Ovary (tissue), 9 donors: ENCODE data around the gene OGFOD3. TPM values are rescaled to one million over a fixed set of nuclear protein-coding genes. Genes with fewer than 3 reads are reported as not detected.

Experiments used
- DNase-seq, 5 donors: peaks; one replicate each; pipeline ENCODE4 v3.0.0-alpha.2; 2019 to 2020
- H3K27ac ChIP-seq, 2 donors: fragments of 200-600 bp; one replicate each; pipeline versions ENCODE4 v1.5.1 to v1.8.0; 2019 to 2022
- H3K27me3 ChIP-seq: fragments of 200-600 bp; one replicate; pipeline ENCODE4 v1.8.0; 2022
- H3K36me3 ChIP-seq: fragments of 200-600 bp; sonication (generic); one replicate; pipeline ENCODE4 v1.5.1; 2019
- H3K4me1 ChIP-seq: one replicate; pipeline ENCODE4 v1.8.1; 2013; ENCODE audit warnings: mild to moderate bottlenecking, moderate library complexity; ENCODE audit not compliant: insufficient read depth
- H3K4me3 ChIP-seq: fragments of 200-600 bp; sonication (generic); one replicate; pipeline ENCODE4 v1.5.1; 2017
- H3K9me3 ChIP-seq, 2 donors: fragments of 200-600 bp in 1 of 2; sonication (generic) in 1 of 2; one replicate each; pipeline versions ENCODE4 v1.5.1 to v1.8.1; 2013 to 2019; ENCODE audit warnings: mild to moderate bottlenecking in 1 of 2, moderate library complexity in 1 of 2
- EP300 ChIP-seq: sonication (generic); formaldehyde crosslinking; IDR thresholded peaks from one replicate; pipeline ENCODE4 v1.6.1; 2017; ENCODE audit warnings: antibody characterized with exemption
- POLR2A ChIP-seq: fragments of 450-650 bp; IDR thresholded peaks from one replicate; pipeline ENCODE4 v1.6.1; 2017; ENCODE audit warnings: antibody characterized with exemption, mild to moderate bottlenecking, moderate library complexity
- WGBS, 3 donors: extraction: QIAGEN DNeasy Blood & Tissue Kit in 1 of 3; methylation state at CpG; one replicate each; pipeline versions ENCODE4 v1.1.5 to v1.1.7; 2013 to 2017; 5-methylcytosine and 5-hydroxymethylcytosine counted together
- intact Hi-C, 4 donors: fragments of 100-400 bp; cut with DNase I; formaldehyde crosslinking; loops; one replicate each; pipeline versions ENCODE4 v1.11.0 to v1.15.1; 2022 to 2023
- polyA plus RNA-seq, 2 donors: library from polyadenylated mRNA; stranded (reverse); fragments of 200-250 nt in 1 of 2; fragments of 350-450 nt in 1 of 2; fragmentation: Illumina TruSeq in 1 of 2; extraction: RNeasy Lipid Tissue Mini Kit (QIAGEN cat#74804) in 1 of 2; gene quantifications; one replicate each; pipeline ENCODE4 v1.2.3, GENCODE V29; 2013 to 2014
- total RNA-seq, 7 donors: library from RNA; depleted of rRNA in 2 of 7; stranded (reverse); fragments of >200 nt in 2 of 7; fragmentation: NEBNext Ultra II Directional in 3 of 7; extraction: Animal tissue kit (Norgen Biotek cat#: 25700) in 3 of 7; gene quantifications; one replicate each; pipeline versions ENCODE4 v1.1.0 to v1.2.4, GENCODE V29; 2016 to 2023
- TF ChIP-seq, protein P1 (sequence below), 3 donors: fragments of 450-650 bp in 2 of 3; fragments of 200-600 bp in 1 of 3; IDR thresholded peaks; one replicate each; pipeline versions ENCODE4 v1.5.1 to v1.8.0; 2016 to 2022; ENCODE audit warnings: antibody characterized with exemption in 3 of 3, mild to moderate bottlenecking in 1 of 3
- donor health status: DM: no; HTN: no; CAD: no; lungs with moderate emphysema.
- donor health status: DM: no; HTN: no; CAD: no.
- donor health status: Bipolar disorder and iron deficiency.
- donor health status: DM: yes; HTN: yes; CAD: no.
- donor health status: DM: no; HTN: no; CAD: no.
- donor health status: DM: yes; HTN: yes; CAD: no.

The OGFOD3 gene
- total and polyA plus RNA-seq, 9 donors = 14.4 to 37.8 (median 29.4) TPM

DNA sequence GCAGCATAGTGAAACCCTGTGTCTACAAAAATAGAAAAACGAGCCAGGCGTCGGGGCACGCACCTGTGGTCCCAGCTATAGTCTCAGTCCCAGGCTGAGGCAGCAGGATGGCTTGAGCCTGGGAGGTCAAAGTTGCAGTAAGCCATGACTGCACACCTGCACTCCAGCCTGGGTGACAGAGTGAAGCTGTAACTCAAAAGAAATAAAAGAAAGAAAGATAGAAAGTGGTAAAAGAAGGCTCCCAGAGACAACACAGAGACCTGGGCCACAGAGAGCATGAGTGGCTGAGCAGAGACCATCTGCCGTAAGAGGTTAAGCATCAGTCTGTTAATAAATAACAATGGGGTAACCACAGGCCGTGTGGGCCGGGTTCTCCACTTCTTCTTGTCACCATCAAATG is 15.5 kb downstream of the OGFOD3 start:
- Histone ChIP-seq H3K4me1 (no peaks in the 10 kb centered on the region), H3K27ac (no peak overlapping the region), H3K36me3 (no peaks in the 10 kb centered on the region), H3K4me3 (no peak overlapping the region), H3K9me3 (no peaks in the 10 kb centered on the region), H3K27me3 (no peaks in the 10 kb centered on the region)
- intact Hi-C loops = no loop called here
- no peak for DNase-seq
- WGBS, 3 donors = 91 to 93% (median 91%) methylated on average over 7 of the region's 7 CpGs
- TF ChIP-seq POLR2A (no peak), EP300 (no peak)
- TF ChIP-seq, protein P1, sequence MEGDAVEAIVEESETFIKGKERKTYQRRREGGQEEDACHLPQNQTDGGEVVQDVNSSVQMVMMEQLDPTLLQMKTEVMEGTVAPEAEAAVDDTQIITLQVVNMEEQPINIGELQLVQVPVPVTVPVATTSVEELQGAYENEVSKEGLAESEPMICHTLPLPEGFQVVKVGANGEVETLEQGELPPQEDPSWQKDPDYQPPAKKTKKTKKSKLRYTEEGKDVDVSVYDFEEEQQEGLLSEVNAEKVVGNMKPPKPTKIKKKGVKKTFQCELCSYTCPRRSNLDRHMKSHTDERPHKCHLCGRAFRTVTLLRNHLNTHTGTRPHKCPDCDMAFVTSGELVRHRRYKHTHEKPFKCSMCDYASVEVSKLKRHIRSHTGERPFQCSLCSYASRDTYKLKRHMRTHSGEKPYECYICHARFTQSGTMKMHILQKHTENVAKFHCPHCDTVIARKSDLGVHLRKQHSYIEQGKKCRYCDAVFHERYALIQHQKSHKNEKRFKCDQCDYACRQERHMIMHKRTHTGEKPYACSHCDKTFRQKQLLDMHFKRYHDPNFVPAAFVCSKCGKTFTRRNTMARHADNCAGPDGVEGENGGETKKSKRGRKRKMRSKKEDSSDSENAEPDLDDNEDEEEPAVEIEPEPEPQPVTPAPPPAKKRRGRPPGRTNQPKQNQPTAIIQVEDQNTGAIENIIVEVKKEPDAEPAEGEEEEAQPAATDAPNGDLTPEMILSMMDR (IDR thresholded peaks at IDR 0.05) = no peak

DNA sequence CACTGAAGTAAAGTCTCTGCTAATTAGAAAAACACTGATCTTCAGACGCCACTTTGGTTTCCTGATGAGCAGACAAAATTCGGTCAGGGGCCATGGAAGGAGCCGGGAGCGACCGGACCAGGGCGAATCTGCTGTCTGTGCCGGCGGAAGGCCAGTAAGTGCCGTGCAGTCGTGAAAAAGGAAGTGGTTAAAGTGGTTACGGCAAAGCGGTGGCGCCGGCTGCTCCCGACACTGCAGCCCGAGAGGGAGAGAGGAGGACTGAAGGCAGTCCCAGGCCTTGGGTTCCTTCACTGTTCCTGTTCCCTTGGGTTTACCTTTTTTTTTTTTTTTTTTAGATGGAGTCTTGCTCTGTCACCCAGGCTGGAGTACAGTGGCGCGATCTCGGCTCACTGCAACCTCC is 17.6 kb downstream of the OGFOD3 start:
- intact Hi-C loops = no loop called here
- Histone ChIP-seq H3K4me1 (no peaks in the 10 kb centered on the region), H3K36me3 (no peaks in the 10 kb centered on the region), H3K27me3 (no peaks in the 10 kb centered on the region), H3K27ac (no peak overlapping the region), H3K9me3 (no peaks in the 10 kb centered on the region), H3K4me3 (no peak overlapping the region)
- TF ChIP-seq EP300 (no peak), POLR2A (no peak)
- TF ChIP-seq, protein P1 (IDR thresholded peaks at IDR 0.05) = no peak
- WGBS, 3 donors = 90 to 94% (median 92%) methylated on average over 19 of the region's 19 CpGs
- no peak for DNase-seq

DNA sequence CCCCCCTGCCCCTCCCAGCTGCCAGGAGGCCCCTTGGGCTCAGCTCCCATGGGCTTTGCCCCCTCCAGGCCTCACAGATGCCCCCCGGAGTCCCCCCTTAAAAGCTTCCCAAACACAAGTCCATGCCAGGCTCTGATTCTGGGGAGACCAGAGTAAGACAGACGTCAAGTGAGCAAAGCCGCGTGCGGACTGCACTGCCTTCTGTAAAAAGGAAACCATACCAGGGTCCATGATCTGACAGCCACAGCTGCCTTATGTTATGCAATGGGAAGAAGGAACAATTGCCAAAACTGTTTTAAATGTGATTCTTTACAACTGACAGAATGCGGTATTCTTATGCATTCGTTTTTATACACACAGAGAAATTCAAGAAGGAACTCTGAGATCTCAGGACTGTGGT is 18.2 kb downstream of the OGFOD3 start:
- no peaks in the 10 kb centered on the region for H3K4me1 ChIP-seq
- no peak for DNase-seq
- no peak overlapping the region for H3K4me3 ChIP-seq
- WGBS, 3 donors = 60 to 76% (median 63%) methylated on average over 7 of the region's 7 CpGs
- no peaks in the 10 kb centered on the region for H3K9me3 ChIP-seq
- TF ChIP-seq, protein P1 (IDR thresholded peaks at IDR 0.05) = no peak
- TF ChIP-seq POLR2A (no peak), EP300 (no peak)
- no peaks in the 10 kb centered on the region for H3K27me3 ChIP-seq
- intact Hi-C loops = no loop called here
- no peak overlapping the region for H3K27ac ChIP-seq
- no peaks in the 10 kb centered on the region for H3K36me3 ChIP-seq

DNA sequence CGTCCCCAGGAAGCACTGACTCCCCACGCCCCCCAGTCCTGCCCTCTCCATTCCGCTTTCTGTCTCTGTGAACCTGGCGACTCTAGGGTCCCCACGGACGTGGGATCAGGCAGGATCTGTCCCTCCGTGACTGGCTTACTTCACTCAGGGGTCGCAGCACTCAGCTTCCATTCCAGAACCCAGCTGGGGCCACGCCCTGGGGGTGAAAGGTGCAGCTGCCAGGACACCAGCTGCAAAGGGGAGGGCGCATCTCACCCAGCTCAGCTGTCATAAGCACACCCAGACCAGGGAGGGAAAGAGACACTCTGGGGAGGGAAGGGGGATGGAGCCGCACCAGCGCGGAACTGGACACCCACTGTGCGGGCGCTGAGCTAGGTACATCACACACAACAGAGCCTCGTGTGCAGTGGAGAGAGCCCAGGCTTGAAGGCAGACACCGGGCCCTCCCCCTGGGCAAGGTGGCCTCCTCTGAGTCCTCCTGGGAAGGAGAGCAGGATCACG is 18.7 kb downstream of the OGFOD3 start:
- no peaks in the 10 kb centered on the region for H3K9me3 ChIP-seq
- H3K4me3 ChIP-seq = no peak overlapping the region
- no peak for DNase-seq
- no peak overlapping the region for H3K27ac ChIP-seq
- no peaks in the 10 kb centered on the region for H3K36me3 ChIP-seq
- intact Hi-C loops = no loop called here
- H3K4me1 ChIP-seq = no peaks in the 10 kb centered on the region
- WGBS, 3 donors = 78 to 89% (median 88%) methylated on average over 18 of the region's 18 CpGs
- no peak for TF ChIP-seq POLR2A
- no peaks in the 10 kb centered on the region for H3K27me3 ChIP-seq

DNA sequence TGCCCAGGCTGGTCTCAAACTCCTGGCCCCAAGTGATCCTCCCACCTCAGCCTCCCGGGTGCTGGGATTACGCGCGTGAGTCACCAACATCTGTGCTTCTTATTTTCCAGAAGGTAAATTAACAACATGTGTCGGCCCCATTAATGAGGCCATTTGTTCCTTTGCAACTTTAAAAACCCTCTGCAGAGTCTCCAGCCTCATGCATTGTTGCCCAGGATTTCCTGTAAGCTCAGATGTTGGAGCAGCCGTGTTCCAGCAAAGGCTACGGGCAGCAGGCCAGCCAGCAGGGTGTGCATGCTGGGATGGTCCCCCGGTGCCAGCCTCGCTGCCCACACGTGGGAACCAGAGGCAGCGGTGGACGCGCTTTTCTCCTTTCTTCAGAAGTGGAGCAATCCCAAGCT is 19.3 kb downstream of the OGFOD3 start:
- intact Hi-C loops = no loop called here
- TF ChIP-seq, protein P1 (IDR thresholded peaks at IDR 0.05) = no peak
- no peak for TF ChIP-seq POLR2A
- no peak for TF ChIP-seq EP300
- no peaks in the 10 kb centered on the region for H3K27me3 ChIP-seq
- no peaks in the 10 kb centered on the region for H3K4me1 ChIP-seq
- WGBS, 3 donors = 53 to 62% (median 62%) methylated on average over 13 of the region's 13 CpGs
- DNase-seq = no peak
- no peaks in the 10 kb centered on the region for H3K9me3 ChIP-seq
- H3K36me3 ChIP-seq = no peaks in the 10 kb centered on the region
- no peak overlapping the region for H3K4me3 ChIP-seq
- H3K27ac ChIP-seq = no peak overlapping the region
